A549 (cell line): ENCODE results near the gene FAM98C. TPM values are rescaled to one million over a fixed set of nuclear protein-coding genes. Genes with fewer than 3 reads are reported as not detected.

Experiments
- ATAC-seq, 2 experiments: fragments of 200-7000 bp in 1 of 2; fragments of >200 bp in 1 of 2; cut with Nextera tagmentation in 1 of 2; cut with Tn5 transposase in 1 of 2; 3 replicates each; pipeline versions ENCODE4 v1.8.0 to v1.9.1; 2018 to 2020; ENCODE audit warnings: mild to moderate bottlenecking in 1 of 2, moderate library complexity in 1 of 2
- CTCF ChIA-PET: fragments of 300-600 bp; sonication (Branson Sonifier 250); formaldehyde crosslinking; extraction: SDS; loops from one replicate; lab custom pipeline; 2021; ENCODE audit warnings: antibody characterized with exemption, inconsistent platforms; lab: Yijun Ruan, JAX
- POLR2A ChIA-PET: fragments of 350-600 bp; formaldehyde crosslinking; extraction: SDS; loops from one replicate; lab custom pipeline; 2021; ENCODE audit warnings: antibody characterized with exemption, inconsistent platforms; lab: Yijun Ruan, JAX
- DNase-seq, 2 experiments: peaks; one replicate each; pipeline versions ENCODE4 v3.0.0 to v3.0.0-alpha.2; 2011 to 2016; ENCODE audit warnings: low read depth in 1 of 2, low spot score in 1 of 2
- FAIRE-seq: peaks from 2 replicates; lab custom pipeline; 2011; peaks lifted over from hg19 to GRCh38; lab: Jason Lieb, UNC
- H3K27ac ChIP-seq, 2 experiments: fragments of >200 bp; sonication (Bioruptor Twin); formaldehyde crosslinking; 3 replicates each; pipeline ENCODE4 v1.5.1; 2016 to 2017
- H3K4me1 ChIP-seq: fragments of >200 bp; sonication (Bioruptor Twin); formaldehyde crosslinking; 3 replicates; pipeline ENCODE4 v1.6.1; 2016
- H3K4me2 ChIP-seq: fragments of >200 bp; sonication (Bioruptor Twin); formaldehyde crosslinking; 3 replicates; pipeline ENCODE4 v1.6.1; 2016
- H3K4me3 ChIP-seq: fragments of >200 bp; sonication (Bioruptor Twin); formaldehyde crosslinking; 3 replicates; pipeline ENCODE4 v1.5.1; 2016
- H3K9me3 ChIP-seq: fragments of >200 bp; sonication (Bioruptor Twin); formaldehyde crosslinking; 3 replicates; pipeline ENCODE4 v1.6.1; 2016
- BHLHE40 ChIP-seq: IDR thresholded peaks from 2 replicates; pipeline ENCODE4 v1.6.1; 2012; ENCODE audit warnings: low read depth, low read length, inconsistent platforms
- CBX2 ChIP-seq: fragments of 200-600 bp; sonication (generic); IDR thresholded peaks from 2 replicates; pipeline ENCODE4 v1.6.1; 2016; ENCODE audit warnings: low read depth, mild to moderate bottlenecking, borderline replicate concordance
- CBX8 ChIP-seq: fragments of 200-600 bp; sonication (generic); IDR thresholded peaks from 2 replicates; pipeline ENCODE4 v1.6.1; 2016
- CHD2 ChIP-seq: fragments of 150-350 bp; IDR thresholded peaks from 2 replicates; pipeline ENCODE4 v1.6.1; 2014; ENCODE audit warnings: low read length; ENCODE audit not compliant: partially characterized antibody
- CHD4 ChIP-seq: fragments of 200-600 bp; sonication (generic); IDR thresholded peaks from 2 replicates; pipeline ENCODE4 v1.6.1; 2016; ENCODE audit warnings: antibody characterized with exemption, mild to moderate bottlenecking, borderline replicate concordance
- EHMT2 ChIP-seq: fragments of 200-600 bp; sonication (generic); IDR thresholded peaks from 2 replicates; pipeline ENCODE4 v1.6.1; 2016; ENCODE audit warnings: antibody characterized with exemption, low read depth, mild to moderate bottlenecking, moderate library complexity
- HEYL ChIP-seq: fragments of 250-450 bp; sonication (Bioruptor Pico); IDR thresholded peaks from 2 replicates; pipeline ENCODE4 v1.8.0; 2021; ENCODE audit warnings: mild to moderate bottlenecking, moderate library complexity
- HOXA7 ChIP-seq: fragments of 250-450 bp; sonication (Bioruptor Pico); IDR thresholded peaks from 2 replicates; pipeline ENCODE4 v1.5.0; 2020; ENCODE audit warnings: mild to moderate bottlenecking, moderate library complexity
- JUN ChIP-seq, 2 experiments: fragments of >200 bp; sonication (Bioruptor Twin); formaldehyde crosslinking; IDR thresholded peaks; 2 replicates in 1 of 2; 3 replicates in 1 of 2; pipeline ENCODE4 v1.6.1; 2016 to 2017
- JUNB ChIP-seq: fragments of >200 bp; sonication (Bioruptor Twin); formaldehyde crosslinking; IDR thresholded peaks from 2 replicates; pipeline ENCODE4 v1.6.1; 2016
- KDM5A ChIP-seq: fragments of 200-600 bp; sonication (generic); IDR thresholded peaks from 2 replicates; pipeline ENCODE4 v1.6.1; 2016; ENCODE audit warnings: antibody characterized with exemption, mild to moderate bottlenecking
- MAFK ChIP-seq: fragments of 450-650 bp; IDR thresholded peaks from 2 replicates; pipeline ENCODE4 v1.6.1; 2014; ENCODE audit not compliant: partially characterized antibody
- MAZ ChIP-seq: fragments of 150-350 bp; IDR thresholded peaks from 2 replicates; pipeline ENCODE4 v1.6.1; 2014; ENCODE audit warnings: antibody characterized with exemption, low read depth, low read length, borderline replicate concordance
- MYC ChIP-seq: IDR thresholded peaks from 2 replicates; pipeline ENCODE4 v1.6.1; 2012; ENCODE audit warnings: mild to moderate bottlenecking, inconsistent platforms, low read length, improper control_type of control experiment, borderline replicate concordance
- NFE2L2 ChIP-seq: fragments of 150-350 bp; conservative IDR thresholded peaks from 2 replicates; pipeline ENCODE4 v1.6.1; 2014; ENCODE audit warnings: low read length
- NR3C1 ChIP-seq: fragments of >200 bp; sonication (Bioruptor Twin); formaldehyde crosslinking; IDR thresholded peaks from 3 replicates; pipeline ENCODE4 v1.6.1; 2017
- PHF8 ChIP-seq: fragments of 200-600 bp; sonication (generic); IDR thresholded peaks from 2 replicates; pipeline ENCODE4 v1.6.1; 2016; ENCODE audit warnings: low read depth, mild to moderate bottlenecking, antibody characterized with exemption, moderate library complexity, borderline replicate concordance
- POLR2A ChIP-seq: IDR thresholded peaks from 2 replicates; pipeline ENCODE4 v1.6.1; 2012; ENCODE audit warnings: mild to moderate bottlenecking, low read length
- POLR2AphosphoS2 ChIP-seq: conservative IDR thresholded peaks from 2 replicates; pipeline ENCODE4 v1.6.1; 2012; ENCODE audit warnings: low read length, improper control_type of control experiment, inconsistent platforms
- RAD21 ChIP-seq, 2 experiments: fragments of >200 bp in 1 of 2; sonication (Bioruptor Twin) in 1 of 2; formaldehyde crosslinking in 1 of 2; IDR thresholded peaks in 1 of 2; conservative IDR thresholded peaks in 1 of 2; 2 replicates in 1 of 2; 3 replicates in 1 of 2; pipeline ENCODE4 v1.6.1; 2012 to 2018; ENCODE audit warnings: inconsistent platforms in 1 of 2
- RARB ChIP-seq: fragments of 250-450 bp; sonication (Bioruptor Pico); IDR thresholded peaks from 2 replicates; pipeline ENCODE4 v1.8.0; 2021; ENCODE audit warnings: mild to moderate bottlenecking, moderate library complexity
- RCOR1 ChIP-seq: fragments of 150-350 bp; IDR thresholded peaks from 2 replicates; pipeline ENCODE4 v1.6.1; 2014; ENCODE audit warnings: antibody characterized with exemption, low read length, low read depth
- RNF2 ChIP-seq: fragments of 200-600 bp; sonication (generic); IDR thresholded peaks from 2 replicates; pipeline ENCODE4 v1.6.1; 2016; ENCODE audit warnings: low read depth, mild to moderate bottlenecking, antibody characterized with exemption, moderate library complexity, borderline replicate concordance
- TFCP2L1 ChIP-seq: fragments of 250-450 bp; sonication (Bioruptor Pico); IDR thresholded peaks from 2 replicates; pipeline ENCODE4 v1.5.0; 2021; ENCODE audit warnings: mild to moderate bottlenecking
- ZC3H11A ChIP-seq: fragments of 450-650 bp; IDR thresholded peaks from 2 replicates; pipeline ENCODE4 v1.6.1; 2014; ENCODE audit warnings: antibody characterized with exemption, mild to moderate bottlenecking
- WGBS: methylation state at CpG from one replicate; pipeline ENCODE4 v1.1.6; 2017; ENCODE audit errors: missing lambda C conversion rate; 5-methylcytosine and 5-hydroxymethylcytosine counted together
- polyA plus RNA-seq, 4 experiments: library from polyadenylated mRNA; depleted of rRNA in 3 of 4; stranded (reverse); fragments of >200 nt; fragmentation: RNase III in 1 of 4; extraction: RNeasy Plus Mini Kit Qiagen cat#74134 plus additional on column Dnase treatment in 1 of 4; gene quantifications; 2 replicates in 3 of 4; 3 replicates in 1 of 4; pipeline ENCODE4 v1.2.3, GENCODE V29; 2011 to 2017
- TF ChIP-seq, protein P1 (sequence below): fragments of 150-350 bp; IDR thresholded peaks from 2 replicates; pipeline ENCODE4 v1.6.1; 2014; ENCODE audit warnings: low read depth, mild to moderate bottlenecking, low read length
- TF ChIP-seq, protein P2 (sequence below): fragments of >200 bp; sonication (Bioruptor Twin); formaldehyde crosslinking; IDR thresholded peaks from 3 replicates; pipeline ENCODE4 v1.6.1; 2016
- TF ChIP-seq, protein P3 (sequence below): fragments of >200 bp; sonication (Bioruptor Twin); formaldehyde crosslinking; IDR thresholded peaks from 2 replicates; pipeline ENCODE4 v1.6.1; 2016
- TF ChIP-seq, protein P4 (sequence below): IDR thresholded peaks from 2 replicates; pipeline ENCODE4 v1.6.1; 2012

The FAM98C gene
- polyA plus RNA-seq, 2 of the 4 experiments (the other 2 are of a cell fraction): 12.8 to 20.4 TPM

DNA sequence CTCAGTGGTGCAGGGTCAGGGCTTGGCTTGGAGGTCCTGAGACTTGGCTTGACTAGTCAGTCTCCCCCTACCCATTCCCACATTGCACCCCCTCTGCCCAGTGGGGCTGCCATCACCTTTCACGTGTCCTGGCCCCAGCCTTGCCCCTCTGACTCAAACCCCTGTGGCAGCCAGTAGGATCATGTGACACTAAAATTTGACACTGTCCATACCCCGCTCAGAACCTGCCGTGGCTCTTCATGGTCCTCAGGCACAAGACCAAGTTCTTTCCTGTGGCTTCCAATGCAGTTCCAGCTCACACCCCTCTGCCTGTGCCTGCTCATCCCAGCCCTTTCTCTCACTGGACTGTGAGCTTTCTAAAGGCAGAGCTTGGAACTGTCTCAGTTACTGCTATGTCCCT lies 26.3 kb upstream of the FAM98C start (continued):
- TF ChIP-seq, protein P1, sequence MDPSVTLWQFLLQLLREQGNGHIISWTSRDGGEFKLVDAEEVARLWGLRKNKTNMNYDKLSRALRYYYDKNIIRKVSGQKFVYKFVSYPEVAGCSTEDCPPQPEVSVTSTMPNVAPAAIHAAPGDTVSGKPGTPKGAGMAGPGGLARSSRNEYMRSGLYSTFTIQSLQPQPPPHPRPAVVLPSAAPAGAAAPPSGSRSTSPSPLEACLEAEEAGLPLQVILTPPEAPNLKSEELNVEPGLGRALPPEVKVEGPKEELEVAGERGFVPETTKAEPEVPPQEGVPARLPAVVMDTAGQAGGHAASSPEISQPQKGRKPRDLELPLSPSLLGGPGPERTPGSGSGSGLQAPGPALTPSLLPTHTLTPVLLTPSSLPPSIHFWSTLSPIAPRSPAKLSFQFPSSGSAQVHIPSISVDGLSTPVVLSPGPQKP: no peak

DNA sequence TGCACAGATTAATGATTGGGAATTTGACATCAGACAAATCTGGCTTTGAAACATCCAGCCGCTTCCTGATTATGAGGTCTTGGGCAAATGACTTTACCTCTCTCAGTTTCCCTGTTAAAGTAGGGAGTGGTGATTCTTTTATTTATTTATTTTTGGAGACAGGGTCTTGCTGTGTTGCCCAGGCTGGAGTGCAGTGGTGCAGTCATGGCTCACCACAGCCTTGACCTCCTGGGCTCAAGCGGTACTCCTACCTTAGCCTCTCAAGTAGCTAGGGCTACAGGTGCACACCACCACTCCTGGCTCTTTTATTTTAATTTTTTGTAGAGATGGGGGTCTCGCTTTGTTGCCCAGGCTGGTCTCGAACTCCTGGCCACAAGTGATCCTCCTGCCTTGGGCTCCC lies 25.8 kb upstream of the FAM98C start:
- CTCF ChIA-PET: interaction anchor here (0.6 to 7.3 kb wide), 12 partner anchors 8 to 517 kb away, joined by 3 to 67 read pairs (median 6); partner anchors contain the start of genes FAM98C, GGN and SPRED3
- H3K9me3 ChIP-seq: no peaks in the 10 kb centered on the region
- ATAC-seq (no peak), DNase-seq (no peak)
- POLR2A ChIA-PET: interaction anchor here (2.8 kb wide), 1 partner anchor 11 kb away, joined by 9 read pairs; the partner anchor contains the start of gene GGN
- no peak for TF ChIP-seq EHMT2
- TF ChIP-seq, protein P2, sequence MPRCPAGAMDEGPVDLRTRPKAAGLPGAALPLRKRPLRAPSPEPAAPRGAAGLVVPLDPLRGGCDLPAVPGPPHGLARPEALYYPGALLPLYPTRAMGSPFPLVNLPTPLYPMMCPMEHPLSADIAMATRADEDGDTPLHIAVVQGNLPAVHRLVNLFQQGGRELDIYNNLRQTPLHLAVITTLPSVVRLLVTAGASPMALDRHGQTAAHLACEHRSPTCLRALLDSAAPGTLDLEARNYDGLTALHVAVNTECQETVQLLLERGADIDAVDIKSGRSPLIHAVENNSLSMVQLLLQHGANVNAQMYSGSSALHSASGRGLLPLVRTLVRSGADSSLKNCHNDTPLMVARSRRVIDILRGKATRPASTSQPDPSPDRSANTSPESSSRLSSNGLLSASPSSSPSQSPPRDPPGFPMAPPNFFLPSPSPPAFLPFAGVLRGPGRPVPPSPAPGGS: no peak
- no peak for TF ChIP-seq JUNB
- no peak for TF ChIP-seq KDM5A
- no peak for TF ChIP-seq NFE2L2
- TF ChIP-seq RCOR1: no peak
- no peak for TF ChIP-seq RAD21 (conservative IDR thresholded peaks at IDR 0.05 in 1 of 2, IDR thresholded peaks at IDR 0.05 in 1 of 2)
- no peak for TF ChIP-seq JUN (IDR thresholded peaks at IDR 0.05)
- TF ChIP-seq RARB (CRISPR knock-in tag): no peak
- TF ChIP-seq, protein P3, sequence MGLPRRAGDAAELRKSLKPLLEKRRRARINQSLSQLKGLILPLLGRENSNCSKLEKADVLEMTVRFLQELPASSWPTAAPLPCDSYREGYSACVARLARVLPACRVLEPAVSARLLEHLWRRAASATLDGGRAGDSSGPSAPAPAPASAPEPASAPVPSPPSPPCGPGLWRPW: no peak
- TF ChIP-seq MAZ: no peak
- no peak for TF ChIP-seq MYC
- TF ChIP-seq, all 56 proteins: peak for 0
- H3K4me1 ChIP-seq: peaks cover 17% of the 10 kb centered on the region
- H3K4me2 ChIP-seq: no peak overlapping the region; the same call in 2 of the 3 replicates
- FAIRE-seq: no peak
- no peak overlapping the region for H3K4me3 ChIP-seq
- no peak overlapping the region for H3K27ac ChIP-seq
- WGBS: 95% methylated on average over 4 of the region's 4 CpGs

DNA sequence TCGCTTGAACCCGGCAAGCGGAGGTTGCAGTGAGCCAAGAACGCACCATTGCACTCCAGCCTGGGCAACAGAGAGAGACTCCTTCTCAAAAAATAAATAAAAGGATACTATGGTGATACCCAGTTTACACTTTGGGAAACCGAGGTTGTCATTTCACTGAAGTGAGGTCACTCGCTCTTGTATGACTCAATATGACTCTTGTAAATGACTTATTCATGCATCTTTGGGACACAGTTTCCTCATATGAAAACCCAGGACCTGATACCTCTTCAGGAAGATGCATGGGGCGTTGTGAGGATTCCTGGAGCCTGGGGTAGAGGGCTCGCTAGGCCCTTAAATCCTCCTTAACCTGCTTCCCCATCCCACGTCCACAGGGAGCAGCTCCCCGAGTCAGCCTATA lies 24.0 kb upstream of the FAM98C start:
- TF ChIP-seq CBX8 (no peak), NR3C1 (no peak), NFE2L2 (no peak), HEYL (no peak), MAFK (no peak)
- TF ChIP-seq, all 56 proteins: peak for 0
- ChIA-PET POLR2A (interaction anchor here (2.8 kb wide), 1 partner anchor 9 kb away, joined by 9 read pairs; the partner anchor contains the start of gene GGN), CTCF (interaction anchor here (0.7 to 7.3 kb wide), 7 partner anchors 10 to 473 kb away, joined by 3 to 67 read pairs (median 10); partner anchors contain the start of genes CATSPERG, FAM98C, GGN and SPRED3)
- H3K27ac ChIP-seq: no peak overlapping the region
- no peak for FAIRE-seq
- H3K9me3 ChIP-seq: no peaks in the 10 kb centered on the region
- H3K4me1 ChIP-seq: peaks cover 15% of the 10 kb centered on the region
- ATAC-seq: no peak
- 90% methylated on average over 10 of the region's 10 CpGs for WGBS
- no peak overlapping the region for H3K4me2 ChIP-seq
- no peak for DNase-seq
- H3K4me3 ChIP-seq: no peak overlapping the region

DNA sequence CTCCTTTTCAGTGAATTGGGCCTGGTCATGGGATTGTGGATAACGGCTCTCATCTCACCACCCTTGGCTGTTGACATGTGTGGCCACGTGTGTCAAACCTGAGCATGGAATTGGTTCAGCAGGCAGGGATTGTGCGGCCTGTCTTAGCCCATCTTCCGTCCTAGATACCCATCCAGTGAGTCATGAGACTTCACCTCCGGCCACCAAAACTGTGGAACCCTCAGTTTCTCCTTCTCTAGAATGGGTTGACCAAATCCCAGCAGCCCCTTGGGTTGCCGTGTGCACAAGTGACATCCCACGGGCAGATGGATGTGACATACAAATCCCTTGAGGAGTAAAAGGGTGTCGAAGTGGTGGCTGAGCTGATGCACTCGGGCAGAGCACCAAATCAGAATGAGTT lies 21.8 kb upstream of the FAM98C start:
- CTCF ChIA-PET: interaction anchor here (0.7 to 4.9 kb wide), 12 partner anchors 11 to 479 kb away, joined by 3 to 61 read pairs (median 6); partner anchors contain the start of genes CATSPERG and FAM98C
- WGBS: 92% methylated on average over 9 of the region's 9 CpGs
- TF ChIP-seq POLR2A: no peak
- TF ChIP-seq TFCP2L1: no peak
- TF ChIP-seq CHD2: no peak
- TF ChIP-seq, protein P4, sequence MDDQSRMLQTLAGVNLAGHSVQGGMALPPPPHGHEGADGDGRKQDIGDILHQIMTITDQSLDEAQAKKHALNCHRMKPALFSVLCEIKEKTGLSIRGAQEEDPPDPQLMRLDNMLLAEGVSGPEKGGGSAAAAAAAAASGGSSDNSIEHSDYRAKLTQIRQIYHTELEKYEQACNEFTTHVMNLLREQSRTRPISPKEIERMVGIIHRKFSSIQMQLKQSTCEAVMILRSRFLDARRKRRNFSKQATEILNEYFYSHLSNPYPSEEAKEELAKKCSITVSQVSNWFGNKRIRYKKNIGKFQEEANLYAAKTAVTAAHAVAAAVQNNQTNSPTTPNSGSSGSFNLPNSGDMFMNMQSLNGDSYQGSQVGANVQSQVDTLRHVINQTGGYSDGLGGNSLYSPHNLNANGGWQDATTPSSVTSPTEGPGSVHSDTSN: no peak
- no peak for TF ChIP-seq NFE2L2
- no peak for TF ChIP-seq CHD4
- TF ChIP-seq CBX2: no peak
- no peak for TF ChIP-seq BHLHE40
- no peak for TF ChIP-seq ZC3H11A
- TF ChIP-seq HOXA7 (CRISPR knock-in tag): no peak
- no peak for TF ChIP-seq RNF2
- no peak for TF ChIP-seq POLR2AphosphoS2
- TF ChIP-seq, protein P2: no peak
- no peak for TF ChIP-seq PHF8
- TF ChIP-seq HEYL: no peak

More for the DNA sequence above, 21.8 kb upstream of the FAM98C start:
- POLR2A ChIA-PET: interaction anchor here (0.6 kb wide), 1 partner anchor 21 kb away, joined by 4 read pairs; no protein-coding TSS in a partner anchor
- FAIRE-seq: no peak
- Histone ChIP-seq H3K9me3 (no peaks in the 10 kb centered on the region), H3K4me2 (no peak overlapping the region), H3K4me1 (peaks cover 5% of the 10 kb centered on the region), H3K27ac (no peak overlapping the region), H3K4me3 (no peak overlapping the region)
- DNase-seq: no peak
- no peak for ATAC-seq
